PC-9 (cell line): ENCODE data around the gene MACROD1.

Experiments
- CTCF ChIP-seq: fragments of 200-600 bp; sonication (generic); conservative IDR thresholded peaks from 2 replicates; pipeline ENCODE4 v1.6.1; 2017; ENCODE audit warnings: mixed run types, antibody characterized with exemption, mild to moderate bottlenecking, moderate library complexity
- EZH2 ChIP-seq: fragments of 200-600 bp; sonication (generic); IDR thresholded peaks from 2 replicates; pipeline ENCODE4 v1.8.0; 2017; ENCODE audit warnings: antibody characterized with exemption, low read depth

DNA sequence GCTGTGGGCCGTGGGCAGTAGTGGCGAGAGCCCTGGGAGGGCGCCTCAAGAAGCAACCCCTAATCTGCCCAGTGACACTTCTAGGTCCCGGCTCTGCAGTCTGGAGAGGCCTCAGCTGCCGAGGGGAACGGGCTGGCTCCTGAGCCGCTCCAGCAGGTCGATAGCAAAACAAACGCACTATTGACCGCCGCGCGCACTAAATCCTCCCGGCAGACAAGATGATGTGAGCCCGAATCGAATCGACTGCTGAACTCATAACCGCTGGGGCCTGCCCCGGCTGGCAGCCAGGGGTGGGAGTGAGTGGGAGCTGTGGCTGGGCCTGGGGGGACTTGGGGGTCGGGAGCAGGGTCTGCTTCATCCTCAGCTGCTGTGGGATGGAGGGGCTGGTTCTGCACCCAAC lies 94.1 kb downstream of the MACROD1 start:
- no peak for TF ChIP-seq CTCF
- TF ChIP-seq EZH2, result no peak
